Islet precursor cell (in vitro differentiated cells): ENCODE measurements around the gene ELOF1.
A peak's percentile ranks its signal among the peaks of the same experiment; 100 is the strongest.
"Not testable (repeated sequence)": the region's sequence is repeated elsewhere in the genome, so short reads cannot be mapped to it uniquely, and the experiment has no call there.

ENCODE experiments used
- DNase-seq: peaks from one replicate; pipeline ENCODE4 v3.0.0-alpha.2; 2018

ELOF1 gene

DNA sequence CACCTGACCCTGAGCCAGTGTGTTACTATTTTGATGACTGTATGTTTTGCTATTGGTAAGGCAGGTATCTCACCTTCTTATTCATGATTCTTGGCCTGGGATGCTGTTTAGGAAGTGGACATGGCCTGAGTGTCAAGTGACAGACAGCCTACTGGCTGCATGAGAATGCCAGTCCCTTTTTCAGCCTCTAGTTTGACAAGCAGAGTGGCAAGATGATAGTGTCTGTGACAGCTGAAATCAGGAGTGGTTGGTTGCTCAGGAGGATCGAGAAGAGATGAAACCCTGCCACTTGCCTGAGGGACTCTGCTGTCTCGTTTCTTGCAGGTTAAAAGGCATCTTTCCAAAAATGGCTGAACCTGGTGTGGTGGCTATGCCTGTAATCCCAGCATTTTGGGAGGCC is 7.1 kb upstream of the ELOF1 start:
- DNase-seq: no peak

DNA sequence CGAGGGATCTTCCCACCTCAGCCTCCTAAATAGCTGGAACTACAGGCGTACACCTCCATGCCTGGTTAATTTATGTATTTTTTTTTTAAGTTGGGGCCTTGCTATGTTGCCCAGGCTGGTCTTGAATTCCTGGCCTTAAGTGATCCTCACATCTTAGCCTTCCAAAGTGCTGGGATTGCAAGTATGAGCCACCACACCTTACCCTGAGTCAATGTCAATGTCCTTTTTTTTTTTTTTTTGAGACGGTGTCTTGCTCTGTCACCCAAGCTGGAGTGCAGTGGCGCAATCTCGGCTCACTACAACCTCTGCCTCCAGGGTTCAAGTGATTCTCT is 6.6 kb upstream of the ELOF1 start:
- not testable (repeated sequence) for DNase-seq

DNA sequence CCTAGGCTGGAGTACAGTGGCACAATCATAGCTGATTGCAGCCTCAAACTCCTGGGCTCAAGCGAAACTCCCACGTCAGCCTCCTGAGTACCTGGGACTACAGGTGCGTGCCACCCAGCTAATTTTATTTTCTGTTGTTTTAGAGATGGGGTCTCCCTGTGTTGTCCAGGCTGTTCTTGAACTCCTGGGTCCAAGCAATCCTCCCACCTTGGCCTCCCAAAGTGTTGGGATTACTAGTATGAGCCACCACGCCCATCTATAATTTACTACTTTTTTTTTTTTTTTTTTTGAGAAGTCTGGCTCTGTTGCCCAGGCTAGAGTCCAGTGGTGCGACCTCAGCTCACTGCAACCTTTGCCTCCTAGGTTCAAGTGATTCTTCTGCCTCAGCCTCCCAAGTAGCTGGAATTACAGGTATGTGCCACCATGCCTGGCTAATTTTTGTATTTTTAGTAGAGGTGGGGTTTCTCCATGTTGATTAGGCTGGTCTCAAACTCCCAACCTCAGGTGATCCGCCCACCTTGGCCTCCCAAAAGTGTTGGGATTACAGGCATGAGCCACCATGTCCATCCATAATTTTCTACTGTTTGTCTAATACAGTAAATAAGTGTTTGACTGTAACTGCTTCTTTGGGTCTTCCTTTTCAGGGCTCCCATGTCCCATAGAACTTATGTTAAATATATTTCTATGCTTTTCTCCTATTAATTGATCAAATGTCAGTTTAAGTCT is 5.2 kb upstream of the ELOF1 start:
- not testable (repeated sequence) for DNase-seq

DNA sequence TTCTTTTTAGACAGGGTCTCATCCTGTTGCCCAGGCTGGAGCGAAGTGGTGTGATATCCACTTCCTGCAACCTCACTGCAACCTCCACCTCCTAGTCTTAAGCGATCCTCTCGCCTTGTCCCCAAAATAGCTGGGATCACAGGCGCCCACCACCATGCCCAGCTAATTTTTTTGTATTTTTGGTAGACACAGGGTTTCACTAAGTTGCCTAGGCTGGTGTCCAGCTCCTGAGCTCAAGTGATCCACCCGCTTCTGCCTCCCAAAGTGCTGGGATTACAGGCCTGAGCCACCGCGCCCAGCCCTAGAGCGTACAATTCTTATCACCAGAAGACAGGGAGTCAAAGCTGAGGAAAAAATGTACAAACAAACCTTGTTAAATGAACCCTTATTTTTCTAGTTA is 4.5 kb upstream of the ELOF1 start:
- DNase-seq: no peak

DNA sequence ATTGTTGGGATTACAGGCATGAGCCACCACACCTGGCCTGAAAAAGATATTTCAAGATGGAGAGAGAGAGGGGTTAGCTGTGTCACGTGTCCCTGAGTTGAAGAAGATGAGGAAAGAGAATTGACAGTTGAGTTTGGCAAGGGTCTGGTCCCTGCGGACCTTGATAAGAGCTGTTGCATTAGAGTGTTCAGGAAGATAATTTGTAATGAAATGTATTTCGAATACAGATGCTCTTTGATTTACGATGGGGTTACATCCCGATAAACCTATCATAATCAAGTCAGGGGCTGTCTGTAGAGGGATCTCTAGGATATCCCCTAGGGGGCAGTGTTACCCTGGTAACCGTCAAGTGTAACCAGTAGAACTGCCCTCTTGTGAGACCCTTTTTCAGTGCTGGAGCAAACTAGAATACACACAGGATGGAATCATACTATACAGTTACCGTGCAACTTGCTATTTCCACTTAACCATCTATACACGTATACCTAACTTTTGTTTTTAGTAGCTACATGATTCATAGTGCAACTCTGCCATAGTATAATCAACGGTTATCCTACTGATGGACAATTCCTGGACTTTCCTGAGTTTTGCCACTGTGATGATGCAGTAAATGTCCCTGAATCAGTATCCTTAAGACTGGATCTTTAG is 1.5 kb upstream of the ELOF1 start:
- DNase-seq: peak; percentile 78

DNA sequence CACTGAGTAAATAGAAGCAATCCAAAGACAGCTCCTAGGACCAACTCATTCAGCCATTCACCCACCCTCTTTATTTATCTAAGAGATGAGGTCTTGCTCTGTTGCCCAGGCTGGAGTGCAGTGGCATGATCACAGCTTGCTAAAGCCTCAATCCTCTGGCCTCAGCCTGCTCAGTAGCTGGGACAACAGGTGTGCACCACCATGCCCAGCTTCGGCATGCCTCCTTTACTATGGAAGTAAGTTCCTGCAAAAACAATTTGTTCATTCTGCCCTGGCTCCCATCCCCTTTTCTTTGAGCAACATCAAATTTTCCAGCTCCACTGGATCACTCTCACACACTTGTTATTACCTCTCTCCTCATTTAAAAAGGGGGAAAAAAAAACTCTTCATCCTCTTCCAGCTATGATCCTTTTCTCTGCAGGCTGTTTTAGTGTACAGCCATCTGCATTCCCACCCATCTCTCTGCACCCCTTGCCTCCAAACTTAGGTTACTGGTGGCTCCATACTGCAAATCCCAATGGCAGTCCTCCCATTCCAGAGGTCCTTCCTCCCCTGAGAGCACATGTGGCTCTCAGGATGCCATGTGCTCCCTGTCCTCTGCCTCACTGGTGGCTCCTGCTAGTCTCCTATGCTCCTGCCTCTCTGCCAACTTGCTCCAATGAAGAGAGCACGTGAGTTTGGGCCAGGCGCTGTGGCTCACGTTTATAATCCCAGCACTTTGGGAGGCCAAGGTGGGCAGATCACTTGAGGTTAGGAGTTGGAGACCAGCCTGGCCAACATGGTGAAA is 2.2 kb downstream of the ELOF1 start:
- no peak for DNase-seq

DNA sequence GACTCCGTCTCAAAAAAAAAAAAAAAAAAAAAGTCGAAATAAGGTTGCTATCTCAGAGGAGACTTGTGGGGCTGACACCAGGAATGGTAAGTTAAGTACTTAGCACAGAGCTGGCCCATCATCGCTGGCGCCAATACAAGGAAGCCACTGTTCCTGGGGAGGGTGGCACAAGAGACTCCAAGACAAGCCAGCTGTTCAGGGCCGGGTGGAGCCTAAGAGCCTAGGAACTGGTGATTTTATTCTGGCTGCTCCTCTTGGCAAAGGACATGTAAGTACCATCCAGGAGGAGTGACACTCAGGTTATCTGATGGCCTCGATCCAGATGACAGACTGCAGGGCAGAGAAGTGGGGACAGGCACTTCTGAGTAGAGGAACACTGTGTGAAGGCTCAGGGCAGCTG is 3.8 kb downstream of the ELOF1 start:
- DNase-seq: no peak

DNA sequence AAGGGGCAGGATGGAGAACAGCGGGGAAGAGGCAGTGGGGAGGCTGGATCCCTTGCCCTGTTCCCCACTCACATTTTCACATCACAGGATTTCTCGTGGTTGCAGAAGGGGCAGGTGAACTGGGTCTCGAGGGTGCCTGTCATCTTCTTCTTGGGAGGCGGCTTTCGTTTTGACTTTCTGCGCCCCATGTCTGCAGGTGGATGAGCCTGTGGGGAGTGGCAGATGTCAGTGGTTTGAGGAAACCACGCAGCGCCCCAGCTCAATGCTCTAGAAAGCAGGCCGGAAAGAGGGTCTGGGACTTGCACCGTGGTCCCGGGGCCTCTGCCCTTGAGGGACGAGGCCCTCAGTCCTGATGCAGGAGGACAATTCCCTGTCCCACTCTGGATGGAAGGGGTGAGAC is 4.9 kb downstream of the ELOF1 start:
- DNase-seq: no peak

DNA sequence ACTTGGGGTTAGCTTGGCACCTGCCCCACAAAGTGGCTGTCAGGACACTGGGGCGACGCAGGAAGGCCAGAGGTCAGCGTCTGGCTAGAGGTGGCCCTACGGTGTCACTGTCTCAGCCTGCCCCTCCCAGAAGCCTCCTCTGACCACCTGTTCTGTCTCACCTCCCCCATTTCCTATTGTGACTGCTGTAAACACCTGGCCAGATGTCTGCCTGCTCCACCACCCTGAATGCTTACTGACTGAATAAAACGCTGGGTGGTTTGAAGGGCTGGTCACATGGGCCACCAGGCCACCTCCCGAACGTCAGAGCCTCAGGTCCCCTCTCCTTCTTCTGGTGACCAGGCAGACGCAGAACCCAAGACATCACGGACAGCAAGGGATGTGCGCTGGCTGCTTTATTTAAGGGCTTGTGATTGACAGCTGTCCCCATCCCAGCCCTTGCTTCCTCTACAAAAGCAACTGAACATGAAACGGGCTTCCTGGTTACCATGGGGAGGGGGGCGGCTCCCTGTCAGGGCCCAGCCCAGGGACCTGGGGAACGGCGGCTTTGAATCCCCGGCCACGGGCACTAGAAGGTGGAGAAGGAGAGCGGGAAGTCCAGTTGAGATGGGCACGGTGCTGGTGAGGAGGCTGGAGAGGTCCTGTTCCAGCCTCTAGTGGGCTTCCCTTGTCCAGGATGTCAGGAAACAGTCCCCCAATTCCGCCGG is 6.2 kb downstream of the ELOF1 start:
- DNase-seq: no peak

DNA sequence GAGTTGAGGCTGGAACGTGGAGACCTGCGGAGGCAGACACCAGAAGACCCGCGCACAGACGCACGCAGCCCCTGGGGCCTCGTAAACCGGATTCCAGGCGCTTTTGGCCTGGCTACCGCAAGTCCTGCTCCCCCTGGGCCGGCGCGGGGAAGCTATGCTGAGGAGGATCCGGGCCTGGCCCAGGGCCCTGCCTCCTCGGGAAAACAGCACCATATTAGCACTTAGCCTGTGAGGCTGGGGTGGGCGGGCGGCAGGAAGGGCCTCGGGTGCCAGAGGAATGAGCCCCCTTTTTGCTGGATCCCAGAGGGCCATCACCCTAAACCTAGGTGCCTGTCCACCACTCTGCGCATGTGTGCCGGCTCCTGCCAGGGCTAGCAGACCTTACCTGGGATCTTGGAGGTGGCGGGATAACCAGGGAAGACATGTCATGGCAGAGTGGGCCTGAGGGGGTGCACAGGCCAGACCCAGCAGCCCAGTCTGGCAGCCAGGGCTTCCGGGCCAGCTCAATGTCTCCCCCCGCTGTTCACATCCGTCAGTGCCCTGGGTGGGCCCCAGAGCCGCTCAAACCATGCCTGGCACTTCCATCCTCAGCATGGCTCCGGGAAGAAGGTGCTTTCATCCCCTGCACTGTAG is 7.3 kb downstream of the ELOF1 start:
- DNase-seq: peak; percentile 73

DNA sequence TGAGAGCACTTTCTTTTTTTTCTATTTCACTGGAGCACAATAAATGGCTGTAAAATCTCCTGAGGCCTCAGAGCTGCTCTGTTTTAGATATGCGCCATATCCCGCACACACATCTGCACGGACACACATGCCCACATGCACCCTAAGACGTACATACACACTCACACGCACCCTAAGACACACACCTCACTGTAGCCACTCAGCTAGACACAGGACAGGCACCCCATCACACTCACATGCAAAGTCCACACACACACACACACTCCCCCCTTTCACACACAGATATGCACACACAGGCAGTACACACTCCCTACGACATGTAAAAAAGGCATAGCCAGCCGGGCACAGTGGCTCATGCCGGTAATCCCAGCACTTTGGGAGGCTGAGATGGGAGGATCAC is 8.8 kb downstream of the ELOF1 start:
- no peak for DNase-seq

DNA sequence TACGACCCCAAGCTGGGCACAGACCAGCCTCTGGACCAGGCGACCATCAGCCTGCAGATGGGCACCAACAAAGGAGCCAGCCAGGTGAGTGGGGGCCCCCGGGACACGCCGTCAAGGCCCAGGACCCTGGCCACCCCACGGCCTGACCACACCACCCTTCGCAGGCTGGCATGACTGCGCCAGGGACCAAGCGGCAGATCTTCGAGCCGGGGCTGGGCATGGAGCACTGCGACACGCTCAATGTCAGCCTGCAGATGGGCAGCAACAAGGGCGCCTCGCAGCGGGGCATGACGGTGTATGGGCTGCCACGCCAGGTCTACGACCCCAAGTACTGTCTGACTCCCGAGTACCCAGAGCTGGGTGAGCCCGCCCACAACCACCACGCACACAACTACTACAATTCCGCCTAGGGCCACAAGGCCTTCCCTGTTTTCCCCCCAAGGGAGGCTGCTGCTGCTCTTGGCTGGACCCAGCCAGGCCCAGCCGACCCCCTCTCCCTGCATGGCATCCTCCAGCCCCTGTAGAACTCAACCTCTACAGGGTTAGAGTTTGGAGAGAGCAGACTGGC is 9.6 kb downstream of the ELOF1 start:
- no peak for DNase-seq

DNA sequence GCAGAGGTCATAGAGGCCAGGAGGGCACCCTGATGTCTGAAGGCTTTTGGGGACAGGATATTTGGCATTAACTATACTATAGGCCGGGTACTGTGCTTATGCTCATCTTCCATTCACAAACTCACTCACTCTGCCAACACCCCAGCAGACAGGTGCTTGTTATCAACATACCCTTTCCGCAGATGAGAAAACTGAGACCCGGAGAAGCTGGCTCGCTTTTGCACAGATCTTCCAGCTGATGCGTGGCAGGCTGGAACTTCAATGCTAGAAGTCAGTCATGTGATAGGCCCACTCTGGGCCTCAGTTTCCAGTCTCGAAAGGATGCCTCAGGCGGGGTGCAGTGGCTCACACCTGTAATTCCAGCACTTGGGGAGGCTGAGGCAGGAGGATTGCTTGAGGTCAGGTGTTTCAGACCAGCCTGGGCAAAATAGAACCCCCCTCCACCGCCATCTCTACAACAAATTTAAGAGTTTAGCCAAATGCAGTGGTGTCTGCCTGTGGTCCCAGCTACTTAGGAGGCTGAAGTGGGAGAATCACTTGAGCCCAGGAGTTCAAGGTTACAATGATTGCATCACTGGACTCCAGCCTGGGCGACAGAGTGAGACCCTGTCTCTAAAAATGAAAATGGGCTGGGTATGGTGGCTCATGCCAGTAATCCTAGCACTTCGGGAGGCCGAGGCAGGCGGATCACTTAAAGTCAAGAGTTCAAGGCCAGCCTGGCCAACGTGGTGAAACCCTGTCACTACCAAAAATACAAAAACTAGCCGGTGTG is 10.9 kb downstream of the ELOF1 start:
- DNase-seq: no peak

DNA sequence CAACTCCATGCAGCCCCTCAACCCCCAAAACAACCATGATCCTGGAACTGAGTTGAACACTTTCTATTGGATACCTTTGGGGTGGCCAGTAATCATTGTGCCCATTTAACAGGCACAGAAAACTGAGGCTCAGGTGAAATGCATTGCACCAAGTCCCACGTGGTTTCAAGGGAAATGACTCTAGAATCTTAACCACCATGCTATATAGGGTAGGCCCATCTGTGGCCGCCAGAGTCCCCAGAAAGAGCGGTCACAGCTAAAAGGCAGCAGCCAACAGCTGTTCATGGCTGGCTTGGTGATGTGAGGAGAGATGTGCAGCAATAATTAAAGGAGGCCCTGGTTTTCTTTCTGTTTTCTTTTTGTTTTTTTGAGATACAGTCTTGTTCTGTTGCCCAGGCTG is 17.8 kb downstream of the ELOF1 start:
- no peak for DNase-seq

DNA sequence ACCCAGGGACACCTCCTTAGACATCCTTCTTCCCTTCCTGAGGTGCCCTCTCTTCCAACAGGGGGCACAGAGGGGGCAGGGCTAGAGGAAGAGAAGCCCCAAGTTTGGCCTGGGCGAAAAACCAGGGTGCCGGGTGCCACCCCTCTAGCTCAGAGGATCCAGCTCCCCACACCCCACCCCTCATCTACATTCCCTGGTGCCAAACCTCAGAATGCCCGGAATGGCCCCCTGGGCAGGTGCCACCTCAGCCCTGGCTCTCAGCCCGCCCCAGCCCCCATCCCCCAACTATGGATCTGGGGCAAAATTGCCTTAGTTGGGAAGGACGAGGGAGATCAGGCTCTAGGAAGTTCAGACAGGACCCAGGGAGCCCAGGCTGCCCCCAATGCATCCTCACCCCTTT is 18.4 kb downstream of the ELOF1 start:
- DNase-seq: no peak

DNA sequence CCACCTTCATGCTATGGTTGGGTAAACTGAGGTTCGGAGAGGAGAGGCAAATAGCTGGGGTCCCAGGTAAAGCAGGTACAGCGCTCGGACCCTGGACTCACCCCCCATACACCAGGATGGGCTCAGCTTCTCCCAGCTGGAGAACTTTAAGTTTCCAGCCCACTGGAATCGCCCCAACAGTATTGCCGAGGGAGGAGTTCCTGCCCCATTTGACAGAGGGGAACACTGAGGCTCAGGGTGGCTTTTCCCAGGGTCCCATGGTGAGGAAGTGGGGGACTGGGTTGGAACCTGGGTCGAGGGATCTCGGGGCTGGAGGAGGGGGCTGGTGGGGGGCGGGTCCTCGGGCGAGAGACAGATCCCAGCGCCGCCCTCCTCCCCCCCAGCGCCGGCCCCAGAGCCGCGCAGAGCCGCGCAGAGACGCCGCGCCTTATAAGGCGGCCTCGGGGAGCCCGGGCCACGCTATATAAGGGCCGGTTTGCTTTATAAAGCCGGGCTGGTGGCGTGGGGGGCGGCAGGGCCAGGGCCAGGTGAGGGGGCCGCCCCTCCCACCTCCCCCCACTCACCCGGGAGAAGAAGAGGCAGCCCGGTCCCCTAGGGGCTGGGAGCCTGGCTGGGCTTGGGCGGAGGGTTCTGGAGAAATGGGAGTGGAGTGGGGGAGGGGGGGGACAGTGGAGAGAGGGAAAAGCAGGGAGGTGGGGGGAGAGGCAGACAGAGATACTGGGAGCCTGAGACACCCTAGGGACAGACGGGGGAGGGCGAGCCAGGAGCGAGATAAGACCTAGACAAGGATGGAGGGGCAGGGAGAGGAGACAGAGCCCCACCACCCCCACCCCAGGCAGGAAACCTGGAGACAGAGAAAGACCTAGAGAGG is 19.3 kb downstream of the ELOF1 start:
- DNase-seq: peak; percentile 79

DNA sequence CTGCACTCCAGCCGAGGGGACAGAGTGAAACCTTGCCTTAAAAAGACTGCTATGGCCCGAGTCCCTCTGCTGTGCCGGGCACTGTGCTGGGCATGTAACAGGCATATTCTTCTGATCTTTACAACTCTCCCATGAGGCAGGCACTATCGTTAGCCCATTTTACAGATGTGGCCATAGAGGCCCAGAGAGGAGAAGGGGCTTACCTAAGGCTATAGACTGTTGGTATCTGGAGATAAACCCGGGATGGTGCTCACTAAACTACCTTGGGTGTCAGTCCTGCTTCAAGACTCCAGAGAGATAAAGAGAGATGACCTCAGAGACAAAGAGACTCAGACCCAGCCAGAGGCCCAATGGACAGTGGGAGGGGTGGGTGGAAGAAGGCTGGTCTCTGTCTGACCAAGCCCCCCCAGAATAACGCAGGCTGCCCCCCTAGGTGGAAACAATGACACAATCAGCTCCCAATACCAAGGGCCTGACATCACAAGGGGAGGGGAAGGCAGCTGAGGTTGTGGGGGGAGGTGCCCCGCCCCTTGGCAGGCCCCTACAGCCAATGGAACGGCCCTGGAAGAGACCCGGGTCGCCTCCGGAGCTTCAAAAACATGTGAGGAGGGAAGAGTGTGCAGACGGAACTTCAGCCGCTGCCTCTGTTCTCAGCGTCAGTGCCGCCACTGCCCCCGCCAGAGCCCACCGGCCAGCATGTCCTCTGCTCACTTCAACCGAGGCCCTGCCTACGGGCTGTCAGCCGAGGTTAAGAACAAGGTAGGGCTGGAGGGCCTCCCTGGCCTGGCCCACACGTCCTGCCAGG is 20.6 kb downstream of the ELOF1 start, which contains the start of gene CNN1:
CNN1 (plus strand) TSS at position 620 of the 805 bp plus-strand sequence; CDS start at position 697, 77 bp downstream.
- peak; percentile 98 for DNase-seq

DNA sequence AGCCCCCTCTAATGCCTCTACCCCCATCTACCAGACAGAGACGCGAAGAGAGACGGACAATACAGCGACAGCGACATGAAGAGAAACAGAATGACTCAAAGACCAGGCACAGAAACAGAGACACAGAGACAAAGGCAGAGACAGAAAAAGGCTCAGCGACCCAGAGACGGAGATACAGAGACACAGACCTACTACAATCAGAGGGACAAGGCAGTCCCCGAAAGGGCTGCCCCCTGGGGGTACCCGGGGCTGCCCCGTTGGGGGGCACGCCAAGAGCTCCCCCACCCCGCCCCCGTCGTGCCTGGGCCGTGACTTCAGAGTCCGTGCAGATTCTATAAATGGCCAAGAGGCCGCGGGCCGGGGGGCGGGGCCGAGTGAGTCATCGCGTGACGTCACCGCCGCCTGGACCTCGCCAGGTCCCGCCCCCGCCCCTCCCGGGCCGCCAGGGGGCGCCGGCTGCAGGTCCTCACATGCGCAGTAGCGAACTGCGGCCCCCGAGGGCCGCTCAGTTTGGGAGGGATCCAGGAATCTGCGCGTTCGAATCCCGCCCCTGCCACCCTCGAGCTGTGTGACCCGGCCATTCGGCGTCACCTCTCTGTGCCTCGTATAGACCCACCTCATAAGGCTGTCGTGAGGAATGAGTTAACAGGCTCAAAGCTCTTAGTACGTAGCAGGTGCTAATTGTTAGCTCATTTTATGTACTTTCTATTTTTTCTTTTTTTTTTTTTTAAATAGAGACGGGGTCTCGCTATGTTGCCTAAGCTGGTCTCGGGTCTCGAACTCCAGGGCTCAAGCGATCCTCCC is 23.0 kb downstream of the ELOF1 start:
- peak; percentile 94 for DNase-seq

DNA sequence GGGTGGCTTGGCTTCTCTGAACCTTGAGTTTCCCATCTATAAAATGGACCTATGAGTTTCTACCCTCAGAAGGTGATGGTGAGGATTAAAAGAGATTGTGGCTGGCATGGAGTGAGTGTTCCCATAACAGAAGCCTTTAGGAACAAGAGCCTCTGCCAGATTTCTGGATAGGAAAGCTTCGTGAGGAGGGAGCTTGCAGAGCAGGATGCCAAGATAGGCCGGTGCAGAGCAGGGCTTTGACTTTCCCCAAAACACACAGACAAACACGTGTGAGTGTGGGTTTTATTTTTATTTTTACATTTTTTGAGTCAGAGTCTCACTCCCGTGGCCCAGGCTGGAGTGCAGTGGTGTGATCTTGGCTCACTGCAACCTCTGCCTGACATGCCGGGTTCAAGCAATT is 24.1 kb downstream of the ELOF1 start:
- DNase-seq: no peak
